NCI-H2196 treated with DMSO at 0.1 percent for 48 hours (cell line): ENCODE measurements around the gene COA4.
"Not testable (repeated sequence)": the region's sequence is repeated elsewhere in the genome, so short reads cannot be mapped to it uniquely, and the experiment has no call there.

Source experiments
- DNase-seq: peaks from one replicate; lab custom pipeline; 2025; ENCODE audit not compliant: unreplicated experiment; lab: John Stamatoyannopoulos, UW

Gene COA4

GRCh38 chr11:73876424-73877310 lies at the start of gene COA4, which contains the start of gene PAAF1:
Gene COA4, minus strand, starts transcription at chr11:73876846. Its CDS starts 3,468 bp downstream, at chr11:73873378.
Gene PAAF1, plus strand, starts transcription at chr11:73876999. Its CDS starts 23 bp downstream, at chr11:73877022.
- peak; percentile 96 for DNase-seq

- DNase-seq = no peak
Observed at GRCh38 chr11:73921180-73921579, 44.5 kb upstream of the COA4 start.

GRCh38 chr11:73916435-73916834 lies 39.8 kb upstream of the COA4 start:
- DNase-seq = no peak

GRCh38 chr11:73914284-73914683 lies 37.6 kb upstream of the COA4 start:
- DNase-seq = no peak

DNA sequence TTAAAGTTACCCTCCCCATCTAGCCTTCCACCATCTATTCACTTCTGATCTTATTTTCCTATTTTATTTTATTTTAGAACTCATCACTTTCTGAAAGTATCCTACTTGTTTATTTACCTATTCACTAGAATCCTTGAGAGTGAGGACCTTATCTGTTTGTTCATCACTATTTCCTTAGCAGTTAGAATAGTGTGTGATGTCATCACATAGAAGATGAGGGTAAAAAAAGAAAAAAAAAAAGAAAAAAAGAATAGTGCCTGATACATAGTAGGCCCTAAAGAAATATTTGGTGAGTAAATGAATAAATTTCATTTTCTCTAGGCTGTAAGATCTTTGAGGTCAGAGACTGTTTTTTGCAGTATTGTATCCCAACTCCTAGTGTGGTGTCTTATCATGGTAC lies 36.8 kb upstream of the COA4 start:
- no peak for DNase-seq

DNA sequence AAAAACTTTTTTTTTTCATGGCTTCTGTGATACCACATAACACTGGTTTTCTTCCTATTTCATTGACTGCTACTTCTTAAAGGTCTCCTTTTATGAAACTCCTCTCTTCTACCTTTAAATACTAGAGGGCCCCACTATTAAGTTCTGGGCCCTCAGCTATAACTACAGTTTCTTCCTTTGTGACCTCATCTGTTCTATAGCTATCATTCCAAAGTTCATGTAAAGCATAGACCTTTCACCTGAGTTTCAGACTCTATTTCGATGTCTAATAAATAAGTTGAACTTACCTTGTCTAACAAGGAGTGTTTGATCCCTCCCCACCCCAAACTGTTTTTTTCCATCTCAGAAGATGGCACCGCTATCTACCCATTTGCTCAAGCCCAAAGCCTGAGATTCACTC lies 35.4 kb upstream of the COA4 start:
- DNase-seq = no peak

- DNase-seq = no peak
Observed at GRCh38 chr11:73907191-73907590, 30.5 kb upstream of the COA4 start.

DNA sequence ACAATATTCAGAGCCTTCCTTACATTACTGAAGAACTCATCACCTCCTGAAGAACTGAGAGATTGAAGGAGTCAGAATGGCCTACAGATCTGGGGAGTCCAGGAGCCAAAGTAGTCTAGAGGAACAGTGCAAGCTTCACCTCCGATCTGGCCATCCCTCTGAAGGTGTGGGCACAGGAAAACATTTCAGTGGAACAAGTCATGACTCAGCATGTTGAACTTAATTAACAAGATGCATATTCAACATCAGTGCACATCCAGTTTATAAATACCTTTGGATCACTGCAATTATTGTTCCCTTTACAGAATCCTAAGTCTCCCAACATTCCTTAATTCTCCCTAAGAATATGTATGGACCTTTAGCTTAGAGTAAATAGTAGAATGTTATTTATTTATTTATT lies 25.7 kb upstream of the COA4 start:
- no peak for DNase-seq

GRCh38 chr11:73894725-73895335 lies 18.2 kb upstream of the COA4 start:
- no peak for DNase-seq

DNA sequence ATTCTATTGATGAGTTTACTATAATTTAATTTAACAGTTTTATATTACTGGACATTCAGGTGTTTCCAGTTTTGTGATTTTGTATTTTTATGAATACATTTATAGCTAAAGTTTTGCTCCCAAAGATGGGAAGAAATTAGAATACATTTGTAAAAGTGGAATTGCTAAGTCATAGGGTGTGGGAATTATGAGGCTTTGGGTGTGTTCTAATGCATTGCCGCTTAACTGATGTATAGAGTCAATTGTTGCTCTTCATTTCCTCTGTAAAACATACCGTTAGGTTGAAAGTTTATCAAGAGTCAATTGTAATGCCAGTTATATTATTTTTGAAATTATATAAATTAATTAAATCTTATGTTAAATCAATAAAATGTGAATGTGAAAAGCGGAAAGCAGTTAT lies 16.4 kb upstream of the COA4 start:
- no peak for DNase-seq

DNA sequence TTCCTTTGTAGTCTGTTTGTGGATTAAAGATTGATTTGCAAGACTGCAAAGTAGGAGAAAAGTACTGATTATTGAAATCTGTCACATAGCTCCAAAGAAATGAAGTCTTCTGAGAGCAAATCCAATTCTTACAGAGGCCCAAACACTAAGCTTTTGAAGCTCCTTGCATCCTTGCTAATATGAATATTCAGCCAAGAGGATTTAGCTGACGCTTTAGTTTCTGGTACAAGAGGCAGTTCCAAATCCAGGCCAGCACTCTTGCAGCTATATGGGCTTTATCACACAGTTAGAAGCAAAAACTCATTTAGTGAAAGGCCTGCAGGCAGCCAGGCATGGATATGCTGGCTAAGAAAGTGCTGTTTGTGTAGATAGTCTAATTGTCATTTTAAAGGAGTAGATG lies 12.9 kb upstream of the COA4 start:
- DNase-seq = no peak

DNA sequence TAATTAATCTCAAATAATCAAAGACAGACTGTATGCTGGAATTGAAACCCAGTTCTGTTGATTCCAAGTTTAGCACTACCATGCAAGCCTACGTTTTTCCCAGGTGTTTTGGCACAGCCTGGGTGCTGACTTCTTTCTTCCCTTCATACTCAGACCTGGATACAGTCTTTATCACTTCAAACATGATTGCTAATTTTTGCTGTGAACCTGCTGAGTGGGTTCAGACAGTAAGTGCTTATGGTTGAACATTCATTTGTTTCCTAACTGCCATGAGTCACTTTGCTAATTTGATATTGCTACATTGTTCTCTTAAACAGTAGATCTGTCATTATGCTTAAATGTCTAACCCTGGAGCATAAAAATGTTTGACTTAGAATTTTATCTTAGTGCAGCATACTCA lies 12.4 kb upstream of the COA4 start:
- no peak for DNase-seq

GRCh38 chr11:73888244-73888643 lies 11.6 kb upstream of the COA4 start:
- no peak for DNase-seq

DNA sequence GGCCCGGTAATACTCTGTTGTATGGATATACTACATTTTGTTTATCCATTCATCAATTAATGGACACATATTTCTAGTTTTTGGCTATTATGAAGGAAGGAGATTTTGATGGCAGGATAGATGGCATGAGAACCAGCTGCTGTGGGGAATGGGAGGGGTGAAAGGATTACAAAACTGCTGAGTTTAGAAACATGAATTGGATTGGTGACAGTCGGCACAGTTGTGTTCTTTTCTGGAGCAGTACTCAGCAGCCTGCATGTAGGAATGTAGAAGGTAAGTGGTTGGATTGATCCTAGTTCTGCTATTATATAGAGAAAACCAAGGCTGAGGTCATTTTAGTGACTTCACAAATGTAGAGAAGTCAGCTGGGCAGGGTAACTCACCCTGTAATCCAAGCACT lies 7.2 kb upstream of the COA4 start:
- DNase-seq = no peak

- not testable (repeated sequence) for DNase-seq
Observed at GRCh38 chr11:73880449-73880848, 3.8 kb upstream of the COA4 start.

- DNase-seq = no peak
Observed at GRCh38 chr11:73878771-73879170, 2.1 kb upstream of the COA4 start.

DNA sequence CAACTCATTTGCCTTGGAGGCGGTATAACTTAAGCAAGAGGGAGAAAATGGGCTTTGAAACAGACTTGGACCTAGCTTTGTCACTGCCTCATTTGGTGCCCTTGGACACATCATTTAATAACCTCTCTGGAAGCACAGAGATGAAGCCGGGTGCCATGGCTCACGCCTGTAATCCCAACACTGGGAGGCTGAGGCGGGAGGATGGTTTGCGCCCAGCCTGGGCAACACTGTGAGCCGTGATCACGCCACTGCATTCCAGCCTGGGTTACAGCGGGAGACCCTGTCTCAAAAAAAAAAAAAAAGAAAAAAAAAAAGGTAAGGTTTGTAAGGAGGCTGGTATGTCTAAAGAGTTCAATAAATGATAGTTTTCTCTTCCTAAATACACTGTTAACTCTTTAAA lies 806 bp downstream of the COA4 start:
- no peak for DNase-seq

DNA sequence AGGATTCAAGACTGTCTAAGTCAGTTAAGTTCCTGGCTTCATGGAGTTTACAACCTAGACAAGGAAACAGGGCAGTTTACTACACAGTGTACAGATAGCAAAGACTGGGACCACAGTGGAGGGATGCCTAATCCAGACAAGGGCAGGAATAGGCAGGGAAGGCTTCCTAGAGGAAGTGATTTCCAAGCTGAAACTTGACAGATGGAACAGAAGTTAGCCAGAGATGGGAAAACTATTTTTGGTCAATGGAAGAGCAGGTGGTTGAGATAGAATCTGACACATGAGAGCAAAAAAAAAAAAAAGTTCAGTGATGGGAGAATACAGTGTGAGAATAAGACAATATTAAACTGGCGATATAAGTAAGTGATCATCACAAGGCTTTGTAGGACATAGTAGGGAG lies 1.3 kb downstream of the COA4 start:
- no peak for DNase-seq

DNA sequence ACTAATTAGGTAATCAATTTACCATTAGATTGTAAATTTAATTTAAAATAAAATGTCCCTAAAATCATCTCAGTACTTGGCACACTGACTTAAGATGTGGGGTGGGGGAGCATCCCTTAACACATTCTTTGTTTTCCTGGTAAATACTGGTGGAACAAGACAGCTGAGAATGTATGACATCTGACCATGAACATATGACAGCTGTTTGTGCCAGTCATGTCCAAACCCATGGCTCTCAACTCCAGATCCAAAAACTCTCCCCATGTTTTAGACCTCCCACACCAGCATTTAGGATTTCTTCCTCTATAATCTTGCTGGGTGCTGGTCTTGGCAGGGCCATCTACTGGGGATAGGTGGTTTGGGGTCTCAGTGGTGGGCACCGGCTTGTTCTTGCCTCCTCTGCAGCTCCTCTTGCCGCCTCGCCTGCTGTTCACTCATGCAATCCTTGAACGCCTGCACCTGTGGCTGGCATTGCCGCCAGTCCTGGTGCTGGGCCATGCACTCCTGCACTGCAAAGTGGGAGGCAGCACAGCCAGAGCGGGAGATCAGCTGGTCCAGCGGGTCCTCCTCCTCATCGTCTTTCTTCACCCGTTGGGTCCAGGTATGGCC lies 3.8 kb downstream of the COA4 start:
- DNase-seq = no peak

DNA sequence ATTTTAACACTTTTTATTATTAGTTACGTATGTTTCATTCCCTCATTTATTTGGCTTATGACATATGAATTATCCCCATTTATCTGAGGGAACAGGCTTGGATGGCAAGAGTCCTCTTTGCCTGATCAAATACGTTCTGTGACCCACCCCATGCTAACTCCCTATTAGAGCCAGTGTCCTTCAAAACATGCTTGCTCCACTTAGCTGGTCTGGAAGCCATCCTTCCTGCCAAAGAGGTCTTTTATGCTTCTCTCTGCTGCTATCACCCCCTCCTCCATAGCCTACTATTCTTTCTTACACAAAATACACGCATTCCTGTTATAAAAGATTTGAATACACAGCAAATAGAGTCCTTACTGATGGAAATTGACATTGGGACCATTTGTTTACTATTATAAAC lies 6.4 kb downstream of the COA4 start:
- DNase-seq = no peak

- no peak for DNase-seq
Observed at GRCh38 chr11:73869332-73869949, 7.2 kb downstream of the COA4 start.

- DNase-seq = no peak
Observed at GRCh38 chr11:73866586-73866996, 10.1 kb downstream of the COA4 start.
